Stimulated activated CD4-positive, alpha-beta T cell treated with anti-CD3 and anti-CD28 coated beads, Interleukin-1b, Interleukin-23, amount 100 ng/mL, for 1 hour (primary cell): ENCODE results near the gene MOCOS.

Source experiments
- DNase-seq, 2 donors: peaks; one replicate each; pipeline ENCODE4 v3.0.0-alpha.2; 2020; ENCODE audit warnings: low read depth in 2 of 2

The MOCOS gene

DNA sequence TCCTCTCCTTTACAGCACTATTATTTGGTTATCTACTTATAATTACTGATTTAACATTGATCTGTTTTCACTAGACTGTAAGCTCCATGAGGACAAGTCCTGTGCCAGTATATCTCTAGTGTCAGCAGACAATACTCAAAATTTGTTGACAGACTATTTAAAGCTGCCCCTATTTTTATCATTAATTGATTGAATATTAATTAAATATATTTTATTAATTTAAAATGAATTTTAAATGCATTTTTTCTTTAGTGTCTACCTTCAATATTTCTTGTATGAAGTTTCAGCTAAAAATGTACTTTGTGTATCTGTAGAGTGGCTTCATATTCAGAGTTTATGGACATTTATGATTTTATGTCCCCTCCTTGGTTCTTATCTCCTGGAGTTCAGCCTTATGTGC lies 83.9 kb downstream of the MOCOS start:
- no peak for DNase-seq

DNA sequence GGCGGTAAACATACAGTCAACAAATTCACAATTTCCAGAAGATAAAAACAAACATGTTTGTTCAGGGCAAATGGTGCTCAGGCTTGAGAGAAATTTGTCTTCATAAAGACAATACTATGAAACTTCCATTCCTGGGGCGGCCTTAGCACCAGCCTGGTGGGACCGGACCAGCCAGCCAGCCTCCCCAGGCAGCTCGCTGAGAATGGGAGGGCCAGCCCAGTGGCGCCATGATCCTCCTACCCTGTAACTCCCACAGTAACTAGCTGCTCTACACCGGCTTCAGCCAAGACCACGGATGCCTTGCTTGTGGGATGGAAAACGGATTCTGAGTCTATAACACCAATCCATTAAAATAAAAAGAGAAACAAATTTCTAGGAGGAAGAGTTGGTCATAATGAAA lies 86.0 kb downstream of the MOCOS start:
- DNase-seq = no peak

DNA sequence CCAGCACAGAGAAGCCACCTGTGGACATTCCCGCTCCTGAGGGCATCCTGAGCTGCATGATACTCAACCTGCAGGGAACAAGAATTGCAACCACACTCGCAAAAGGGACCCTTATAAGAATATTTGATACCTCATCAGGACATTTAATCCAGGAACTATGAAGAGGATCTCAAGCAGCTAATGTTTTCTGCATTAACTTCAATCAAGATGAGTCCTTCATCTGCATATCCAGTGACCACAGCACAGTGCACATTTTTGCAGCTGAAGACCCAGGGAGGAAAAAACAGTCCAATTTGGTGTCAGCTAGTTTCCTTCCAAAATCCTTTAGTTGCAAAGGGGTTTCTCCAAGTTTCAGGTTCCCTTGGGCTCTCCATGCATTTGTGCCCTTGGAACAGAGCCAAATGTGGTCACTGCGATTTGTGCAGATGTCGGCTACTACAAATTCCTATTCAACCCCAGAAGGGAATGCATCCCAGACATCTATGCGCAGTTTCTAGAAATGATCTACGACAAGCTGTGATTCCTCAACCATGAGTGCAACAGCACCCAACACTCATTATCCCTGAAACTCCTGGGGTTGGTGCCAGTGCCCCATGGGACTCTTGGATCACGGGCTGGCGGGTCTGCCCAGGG lies 86.9 kb downstream of the MOCOS start:
- DNase-seq = no peak

DNA sequence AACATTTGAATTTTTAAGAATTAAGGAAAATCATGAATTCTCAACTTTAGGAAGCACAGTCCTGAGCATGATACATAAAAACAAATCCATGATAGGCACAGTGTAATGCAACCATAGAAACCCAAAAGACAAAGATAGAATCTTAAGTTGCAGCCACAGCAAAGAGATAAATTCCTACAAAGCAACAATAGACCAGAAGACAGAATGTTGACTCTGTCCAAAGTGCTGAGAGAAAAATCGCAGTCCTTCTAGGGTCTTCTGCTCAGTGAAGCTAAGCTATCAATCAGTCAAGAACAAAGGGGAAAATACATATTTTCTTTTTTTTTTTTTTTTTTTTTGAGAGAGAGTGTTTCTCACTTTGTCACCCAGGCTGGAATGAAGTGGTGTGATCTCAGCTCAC lies 88.3 kb downstream of the MOCOS start:
- no peak for DNase-seq

DNA sequence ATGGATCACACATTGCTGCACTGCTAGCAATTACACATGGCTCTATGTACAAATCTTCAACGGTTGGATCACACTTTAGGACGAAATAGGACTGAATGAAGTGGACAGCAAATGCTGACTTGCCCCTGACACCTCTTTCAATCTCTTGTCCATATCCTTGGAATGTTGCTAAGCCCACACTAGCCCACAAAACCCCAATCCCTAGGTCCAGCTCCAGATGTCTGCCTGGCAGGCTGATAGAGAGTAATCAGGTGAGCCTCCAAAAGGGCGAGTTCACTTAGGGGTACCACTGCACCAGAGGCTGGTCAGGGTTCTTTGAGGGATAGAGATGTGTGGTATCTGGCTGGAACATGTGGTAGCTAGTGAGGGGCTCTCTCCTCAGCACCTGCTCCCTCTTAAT lies 91.7 kb downstream of the MOCOS start:
- DNase-seq = no peak

DNA sequence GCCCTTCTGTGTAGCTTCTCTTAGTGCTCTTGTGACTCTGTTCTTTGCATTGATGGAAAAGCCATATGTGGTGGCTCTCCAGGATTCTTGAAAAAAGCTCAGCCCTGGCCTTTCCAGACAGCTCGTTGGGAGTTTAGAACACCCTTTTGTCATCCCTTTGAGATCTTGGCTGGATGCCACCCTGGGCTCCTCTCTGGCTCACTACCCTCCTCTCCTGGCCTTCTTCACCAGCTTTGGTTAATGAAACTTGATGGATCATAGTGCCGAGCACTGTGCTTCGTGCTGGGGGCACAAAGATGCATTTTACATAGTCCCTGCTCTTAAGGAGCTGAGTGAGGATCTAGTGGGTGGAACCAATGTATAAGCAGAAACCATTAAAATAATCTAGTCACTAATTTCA lies 94.6 kb downstream of the MOCOS start:
- no peak for DNase-seq

DNA sequence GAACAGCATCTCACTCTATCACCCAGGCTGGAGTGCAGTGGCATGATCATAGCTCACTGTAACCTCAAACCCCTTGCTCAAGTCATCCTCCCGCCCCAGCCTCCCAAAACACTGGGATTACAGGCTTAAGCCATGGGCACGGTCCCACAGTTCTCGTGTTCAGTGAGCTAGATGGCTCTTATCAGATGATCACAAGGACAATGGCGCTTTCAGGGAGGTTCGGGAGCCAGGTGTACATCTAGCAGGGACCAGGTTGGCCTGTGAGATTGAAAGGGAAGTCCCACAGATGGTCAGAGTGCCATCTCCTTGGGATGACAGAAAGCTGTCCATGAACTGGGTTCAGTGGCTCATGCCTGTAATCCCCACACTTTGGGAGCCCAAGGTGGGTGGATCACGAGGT lies 96.2 kb downstream of the MOCOS start:
- no peak for DNase-seq

DNA sequence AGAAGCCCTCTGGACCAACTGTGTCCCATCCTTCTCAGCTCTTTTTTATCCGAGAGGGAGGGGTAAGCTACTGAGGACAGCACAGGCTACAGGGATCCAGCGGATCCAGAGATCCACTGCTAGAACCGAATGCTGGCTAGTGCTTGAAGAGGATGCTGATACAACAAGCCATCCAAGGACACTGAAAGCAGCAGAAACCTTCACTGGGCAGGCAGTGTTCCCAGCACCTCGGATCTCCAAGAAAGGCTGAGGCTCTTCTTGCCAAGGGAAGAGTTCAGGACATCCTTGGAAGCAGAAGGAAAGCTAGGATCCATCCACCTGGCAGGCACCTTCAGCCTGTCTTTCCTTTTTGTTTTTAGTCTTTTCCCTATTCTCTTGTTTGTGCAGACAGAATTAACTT lies 97.0 kb downstream of the MOCOS start:
- no peak for DNase-seq

DNA sequence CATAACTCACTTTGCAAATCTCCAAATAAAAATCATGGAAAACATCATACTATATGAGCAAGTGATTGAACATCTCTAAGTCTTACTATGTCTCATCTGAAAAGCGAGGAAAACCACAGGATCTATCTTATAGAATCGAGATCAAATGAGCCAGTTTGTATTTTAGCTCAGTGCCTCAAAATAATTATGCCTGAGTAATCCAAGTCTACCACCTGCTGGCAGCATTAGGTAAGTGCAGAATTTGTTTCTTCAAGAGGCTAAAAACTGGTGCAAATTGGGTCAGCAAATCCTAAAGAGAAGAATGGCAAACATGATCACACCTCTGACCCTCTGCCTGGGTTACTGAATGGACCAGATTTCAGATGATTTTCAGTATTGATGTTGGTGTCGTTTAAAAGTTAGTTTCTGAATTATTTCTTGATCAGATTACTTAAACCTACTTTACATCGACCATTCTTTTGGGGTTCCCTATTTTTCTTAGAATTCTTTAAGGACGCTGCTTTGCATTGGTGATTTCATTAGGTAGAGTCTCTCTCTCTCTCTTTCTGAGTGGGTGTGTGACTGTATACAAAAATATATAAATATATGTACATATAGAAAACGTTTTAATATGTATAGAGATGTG lies 97.5 kb downstream of the MOCOS start:
- DNase-seq = no peak

DNA sequence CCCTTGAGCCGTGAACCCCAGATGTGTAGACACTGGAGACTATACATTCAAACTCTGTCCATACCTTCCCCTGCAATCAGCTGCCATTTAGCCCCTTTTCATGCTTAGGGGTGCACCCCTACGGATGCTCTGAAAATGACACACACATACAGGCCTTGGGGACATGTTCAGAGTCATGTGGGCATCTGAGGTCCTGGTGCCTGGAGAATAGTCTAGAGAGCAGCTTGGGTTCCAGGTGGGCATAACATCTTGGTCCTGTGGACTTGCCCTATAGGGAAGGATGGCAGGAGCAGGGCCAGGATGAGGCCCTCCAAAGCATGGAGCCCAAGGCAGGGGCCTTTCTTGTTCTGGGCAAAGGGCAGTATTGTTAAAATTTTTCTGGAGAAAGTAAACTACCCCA lies 100.4 kb downstream of the MOCOS start:
- no peak for DNase-seq

DNA sequence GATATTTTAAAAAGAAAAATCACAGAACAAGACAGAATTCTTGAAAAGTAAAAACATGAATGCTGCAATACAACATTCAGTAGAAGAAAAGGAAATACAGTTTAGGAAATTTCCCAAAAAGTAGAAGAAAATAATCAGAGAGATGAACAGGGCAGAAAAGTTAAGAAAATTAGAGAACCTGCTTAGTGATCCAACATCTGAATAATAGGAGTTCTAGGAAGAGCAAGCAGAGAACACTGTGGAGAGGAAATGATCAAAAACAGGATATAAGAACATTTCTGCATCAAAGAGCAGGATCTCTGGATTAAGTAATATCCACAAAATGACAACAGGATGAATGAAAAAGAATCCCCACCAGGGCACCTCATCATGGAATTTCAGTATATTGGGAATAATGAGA lies 101.4 kb downstream of the MOCOS start:
- DNase-seq = no peak

DNA sequence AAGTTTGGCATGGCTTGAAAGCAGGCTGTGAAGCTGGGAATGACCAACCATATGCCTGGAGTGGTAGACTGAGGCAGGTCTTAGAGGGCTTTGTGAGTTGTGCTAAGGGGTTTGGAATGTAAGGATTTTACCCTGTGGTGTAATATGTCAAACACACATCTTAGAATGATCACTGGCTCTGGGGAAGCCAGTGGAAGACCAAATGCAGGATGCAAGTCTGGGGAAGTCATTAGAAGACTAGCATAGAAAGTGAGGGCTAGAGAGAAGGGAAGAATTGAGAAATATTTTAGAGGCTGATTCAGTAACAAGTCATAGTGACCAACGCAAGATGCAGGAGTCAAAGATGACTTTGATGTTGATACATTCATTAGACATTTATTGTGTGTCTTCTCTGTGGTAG lies 106.7 kb downstream of the MOCOS start:
- DNase-seq = no peak

DNA sequence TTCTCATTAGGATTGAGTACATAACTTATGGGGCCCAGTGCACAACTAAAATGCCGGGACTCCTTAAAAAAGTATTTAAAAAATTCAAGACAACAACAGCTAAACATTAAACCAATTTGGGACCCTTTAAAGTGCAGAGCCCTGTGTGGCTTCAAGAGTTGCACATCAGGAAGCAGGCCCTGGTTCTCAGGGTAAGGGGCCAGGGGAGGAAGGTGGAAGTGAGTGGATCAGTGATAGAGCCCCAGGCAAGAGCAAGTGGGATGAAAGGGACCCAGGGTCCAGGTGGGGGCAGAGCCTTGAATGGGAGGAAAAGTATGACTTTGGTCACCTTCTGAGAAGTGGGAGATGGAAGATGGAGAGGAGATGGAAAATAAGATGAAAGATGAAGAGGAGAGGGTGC lies 107.9 kb downstream of the MOCOS start:
- no peak for DNase-seq

DNA sequence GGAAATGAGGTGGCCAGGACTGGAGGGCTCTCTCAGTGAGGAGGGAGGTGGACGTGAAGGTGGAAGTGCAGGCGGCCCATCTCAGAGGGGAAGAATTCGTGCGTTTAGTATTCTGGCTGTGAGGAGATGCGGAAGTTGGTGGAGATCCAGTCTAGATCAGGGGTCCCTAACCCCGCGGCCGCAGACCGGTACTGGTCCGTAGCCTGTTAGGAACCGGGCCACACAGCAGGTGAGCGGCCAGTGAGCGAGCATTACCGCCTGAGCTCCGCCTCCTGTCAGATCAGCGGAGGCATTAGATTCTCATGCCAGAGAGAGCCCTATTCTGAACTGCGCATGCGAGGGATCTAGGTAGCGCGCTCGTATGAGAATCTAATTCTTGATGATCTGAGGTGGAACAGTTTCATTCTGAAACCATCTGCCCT lies 108.6 kb downstream of the MOCOS start:
- DNase-seq = no peak

DNA sequence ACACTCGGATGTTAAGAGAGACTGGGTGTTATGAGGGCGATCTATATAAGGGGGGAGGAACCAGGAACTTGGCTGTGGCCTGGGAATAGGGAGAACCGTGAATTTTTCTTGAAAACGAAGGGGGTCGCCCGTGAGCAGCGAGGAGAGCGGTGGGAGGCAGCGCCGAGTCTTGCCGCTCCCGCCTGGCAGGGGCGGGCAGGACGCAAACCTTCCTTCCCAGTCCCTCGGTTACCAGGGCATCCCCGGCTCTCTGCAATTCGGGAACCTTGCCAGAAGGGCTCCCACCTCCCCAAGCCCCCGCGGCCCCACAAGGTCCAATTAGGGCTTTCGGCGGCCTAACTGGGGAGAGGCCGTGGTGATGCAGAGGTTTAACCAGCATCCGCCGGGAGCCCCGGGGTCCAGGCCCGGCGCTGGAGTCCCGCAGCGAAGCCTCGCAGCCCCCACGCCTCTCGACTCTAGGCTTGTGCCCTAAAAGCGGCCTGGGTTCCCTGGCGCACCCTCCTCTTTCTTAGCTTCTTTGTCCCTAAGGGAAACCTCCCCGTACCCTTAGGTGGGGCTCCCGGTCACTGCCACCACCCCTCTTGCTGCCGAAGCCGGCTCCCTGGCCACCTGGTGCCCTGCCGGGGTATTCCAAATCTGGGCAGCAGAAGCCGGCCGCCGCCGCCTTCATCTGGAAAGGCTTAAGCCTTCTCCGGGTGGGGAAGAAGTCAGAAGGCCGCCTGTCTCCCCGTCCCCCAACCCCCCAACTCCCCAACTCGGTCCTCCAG lies 109.5 kb downstream of the MOCOS start:
- DNase-seq = no peak

DNA sequence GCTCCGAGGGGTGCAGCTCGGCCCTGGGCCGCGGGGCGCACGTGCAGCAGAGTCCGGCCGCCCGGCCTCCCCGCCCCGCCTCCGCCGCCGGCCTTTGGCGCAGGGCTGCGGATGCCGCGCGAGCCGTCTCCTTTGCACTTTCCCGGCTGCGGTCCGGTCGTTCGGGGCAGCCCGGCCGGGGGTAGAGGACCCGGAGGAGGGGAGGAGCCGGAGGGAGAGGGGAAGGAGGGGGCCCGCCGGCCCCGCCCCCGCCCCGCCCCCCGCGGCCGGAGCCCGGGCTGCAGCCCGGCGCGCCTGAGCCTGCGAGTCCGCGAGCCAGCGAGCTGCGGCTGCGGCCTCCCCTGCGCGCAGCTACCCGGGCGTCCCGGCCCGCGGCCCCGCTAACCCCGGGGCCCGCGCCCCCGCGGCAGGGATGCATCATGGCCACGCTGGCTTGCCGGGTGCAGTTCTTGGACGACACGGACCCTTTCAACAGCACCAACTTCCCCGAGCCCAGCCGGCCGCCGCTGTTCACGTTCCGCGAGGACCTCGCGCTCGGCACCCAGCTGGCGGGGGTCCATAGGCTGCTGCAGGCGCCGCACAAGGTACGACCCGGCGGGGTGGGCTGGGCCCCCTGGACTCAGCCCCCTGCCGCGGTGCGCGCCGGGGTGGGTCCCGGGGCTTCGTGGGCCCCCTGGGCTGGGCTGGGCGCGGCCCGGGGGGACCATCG lies 110.3 kb downstream of the MOCOS start, which contains the start of gene FHOD3:
TSS of gene FHOD3 (plus strand) at position 297 of the 709 bp plus-strand sequence. CDS start at position 420, 123 bp downstream.
- no peak for DNase-seq

DNA sequence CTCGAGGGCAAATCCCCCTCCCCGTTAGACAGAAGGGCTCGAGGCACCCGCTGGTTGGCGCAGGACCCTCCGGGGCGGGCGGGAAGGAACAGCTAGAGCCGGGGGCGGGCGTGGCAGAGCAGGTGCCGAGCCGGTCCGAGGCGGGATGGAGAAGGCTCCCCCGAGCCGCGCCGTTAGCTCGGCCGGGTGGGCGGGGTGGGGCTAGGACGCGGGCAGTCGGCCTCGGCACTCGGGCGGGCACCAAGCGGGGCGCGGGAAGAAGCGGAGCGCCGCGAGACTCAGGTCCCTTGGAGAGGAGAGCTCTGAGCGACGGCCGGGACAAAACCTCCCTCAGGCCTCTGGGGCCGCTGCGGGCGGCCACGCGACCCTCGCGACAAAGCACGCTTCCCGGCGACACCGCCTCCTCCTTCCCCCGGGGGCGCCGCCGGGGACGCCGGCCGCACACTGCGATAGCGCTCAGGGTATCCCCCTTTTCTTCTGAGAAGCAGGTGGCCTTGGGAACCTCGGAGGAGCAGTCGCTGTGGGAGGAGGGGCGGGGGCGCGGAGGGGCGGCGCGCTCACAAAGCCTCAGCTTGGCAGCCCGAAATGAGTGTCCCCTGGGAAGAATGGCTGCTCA lies 110.9 kb downstream of the MOCOS start:
- no peak for DNase-seq

DNA sequence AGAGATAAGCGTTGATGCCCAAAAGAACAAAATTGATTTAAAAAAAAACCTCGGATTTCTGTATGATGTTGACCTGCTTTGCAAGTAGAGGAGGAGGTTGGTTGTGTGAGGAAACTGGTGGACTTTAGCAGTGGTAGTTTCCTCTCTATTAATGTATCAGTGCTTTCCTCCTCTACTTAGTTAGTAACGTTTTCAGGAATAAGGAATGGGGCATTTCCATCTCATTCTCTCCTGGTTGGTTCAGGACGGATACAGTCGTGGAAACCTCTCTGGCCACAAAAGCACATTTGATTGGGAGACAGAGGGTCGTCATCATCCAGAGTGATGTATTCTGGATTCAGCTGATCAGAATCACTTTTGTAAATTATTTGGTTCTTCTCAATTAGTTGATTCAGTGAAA lies 111.7 kb downstream of the MOCOS start:
- no peak for DNase-seq

DNA sequence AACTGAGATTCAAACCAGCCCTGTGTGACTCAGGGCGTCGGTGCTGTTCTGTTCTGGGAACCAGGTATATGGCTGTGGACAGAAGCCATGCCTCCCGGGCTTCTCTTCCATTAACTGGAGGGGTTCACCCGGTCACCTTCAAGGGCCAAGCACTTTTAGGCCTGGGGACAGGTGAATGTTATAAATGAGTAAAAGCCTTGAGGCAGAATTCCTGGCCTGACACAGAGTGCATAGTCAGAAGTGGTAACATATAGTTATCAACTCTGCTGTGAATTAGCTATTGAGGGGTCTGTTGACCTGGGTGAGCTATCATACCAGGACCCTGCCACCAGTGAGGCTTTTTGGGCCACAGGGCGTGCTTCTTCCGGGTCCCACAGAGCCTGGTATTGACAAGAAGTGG lies 112.9 kb downstream of the MOCOS start:
- DNase-seq = no peak

DNA sequence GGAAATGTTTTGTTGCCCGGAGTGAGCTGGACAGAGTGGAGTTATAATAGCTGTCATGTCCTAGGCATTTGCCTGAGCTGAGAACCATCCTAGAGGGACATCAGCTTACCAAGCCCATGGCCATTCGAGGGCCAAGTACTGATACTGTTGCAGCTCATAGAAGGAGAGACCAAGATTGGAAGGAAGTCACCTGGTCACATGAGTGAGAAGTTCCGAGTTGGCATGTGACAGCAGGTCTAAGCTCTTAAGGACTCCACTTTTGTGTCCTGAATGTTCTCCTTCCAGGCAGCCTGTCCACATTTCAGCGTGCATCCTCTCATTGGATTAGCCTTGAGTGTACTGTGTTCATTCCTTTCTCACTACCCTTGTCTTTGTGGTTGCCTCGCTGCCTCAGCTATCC lies 114.6 kb downstream of the MOCOS start:
- no peak for DNase-seq

DNA sequence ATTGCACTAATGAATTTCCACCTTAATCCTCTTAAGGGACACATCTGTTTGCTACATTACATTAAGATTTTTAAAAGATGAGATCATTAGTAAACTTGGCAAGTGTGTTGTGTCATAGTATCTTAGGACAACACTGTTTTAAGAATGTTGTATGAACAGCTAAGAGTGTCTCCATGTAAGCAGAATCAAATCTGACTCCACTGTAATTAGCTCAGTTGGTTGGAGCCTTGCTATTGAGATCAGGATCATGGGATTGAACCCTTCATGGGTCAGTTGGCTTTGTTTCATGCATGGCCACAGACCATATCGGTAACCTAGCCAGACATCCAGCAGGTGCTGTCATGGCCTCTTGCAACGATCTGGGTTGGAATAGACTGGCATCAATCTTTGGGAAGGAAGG lies 115.4 kb downstream of the MOCOS start:
- no peak for DNase-seq

DNA sequence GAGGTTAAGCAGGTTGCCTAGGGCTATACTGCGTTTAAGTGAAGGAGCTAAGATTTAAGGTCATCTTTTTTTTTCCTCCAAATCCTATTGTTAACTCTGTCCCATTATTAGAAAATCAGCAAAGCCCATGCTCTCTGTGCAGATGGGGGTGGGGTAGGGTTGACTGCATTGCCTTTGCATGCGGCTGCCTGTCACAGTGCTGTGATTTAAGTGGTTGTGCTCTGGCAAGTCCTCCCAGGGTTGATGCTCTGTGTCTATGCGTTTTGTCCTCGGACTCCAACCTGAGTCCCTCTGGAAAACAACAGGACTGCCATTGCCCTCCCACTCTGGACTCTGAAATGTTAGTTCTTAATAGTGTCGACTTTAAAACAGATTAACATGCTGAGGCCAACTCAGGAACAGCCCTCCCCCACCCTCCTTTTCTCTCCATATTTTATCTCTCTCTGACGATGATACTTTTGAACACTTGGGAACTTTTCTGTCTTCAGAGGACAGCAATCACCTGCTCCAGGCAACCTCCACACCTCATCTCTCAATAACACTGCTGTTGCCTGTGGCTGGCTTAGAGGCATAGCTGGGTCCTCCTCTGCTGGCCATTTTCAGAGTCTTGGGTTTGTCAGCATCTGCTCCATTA lies 116.0 kb downstream of the MOCOS start:
- no peak for DNase-seq
